Activated CD4-positive, CD25-positive, alpha-beta regulatory T cell (primary cell): ENCODE measurements around the gene MYO15B.
"Not testable (repeated sequence)": the region's sequence is repeated elsewhere in the genome, so short reads cannot be mapped to it uniquely, and the experiment has no call there.

ENCODE experiments used
- DNase-seq, 4 experiments: peaks; one replicate each; lab custom pipeline; 2025; lab: John Stamatoyannopoulos, UW

MYO15B gene

GRCh38 chr17:75575728-75576127, 11.9 kb upstream of the MYO15B start:
- no peak for DNase-seq

DNA sequence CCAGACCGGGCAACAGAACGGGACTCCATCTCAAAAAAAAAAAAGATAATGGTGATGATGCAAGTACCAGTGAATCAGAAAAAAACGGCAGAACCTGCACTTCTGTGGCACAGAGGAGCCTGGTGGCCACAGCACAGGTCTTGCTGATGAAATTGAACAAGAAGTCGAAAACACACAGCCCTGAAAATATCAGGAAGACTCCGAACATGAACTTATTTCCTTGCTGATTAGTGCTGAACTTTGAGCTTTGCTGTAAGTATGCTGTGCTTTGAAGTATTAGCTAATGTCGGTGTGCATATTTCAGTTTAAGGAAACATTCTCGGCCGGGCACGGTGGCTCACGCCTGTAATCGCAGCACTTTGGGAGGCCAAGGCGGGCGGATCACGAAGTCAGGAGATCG, 10.9 kb upstream of the MYO15B start:
- DNase-seq = no peak

- not testable (repeated sequence) for DNase-seq
Measured at GRCh38 chr17:75581121-75581725, 6.4 kb upstream of the MYO15B start.

GRCh38 chr17:75583197-75583596, 4.4 kb upstream of the MYO15B start:
- DNase-seq = not testable (repeated sequence)

DNA sequence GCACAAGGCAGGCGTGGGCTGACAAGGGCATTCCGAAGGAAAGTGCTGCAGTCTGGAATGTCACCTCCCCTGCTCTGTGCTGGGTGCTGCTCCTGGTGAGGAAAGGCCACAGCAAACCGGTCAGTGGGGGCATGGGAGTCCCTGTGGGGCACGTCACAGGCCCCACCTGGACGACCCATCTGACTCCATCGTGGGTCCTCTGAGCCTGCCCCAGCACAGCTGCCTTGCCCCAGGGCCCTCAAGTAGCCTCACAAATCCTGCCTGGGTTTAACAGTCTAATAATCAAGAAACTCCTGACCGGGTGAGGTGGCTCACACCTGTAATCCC, 2.8 kb upstream of the MYO15B start:
- no peak for DNase-seq

DNA sequence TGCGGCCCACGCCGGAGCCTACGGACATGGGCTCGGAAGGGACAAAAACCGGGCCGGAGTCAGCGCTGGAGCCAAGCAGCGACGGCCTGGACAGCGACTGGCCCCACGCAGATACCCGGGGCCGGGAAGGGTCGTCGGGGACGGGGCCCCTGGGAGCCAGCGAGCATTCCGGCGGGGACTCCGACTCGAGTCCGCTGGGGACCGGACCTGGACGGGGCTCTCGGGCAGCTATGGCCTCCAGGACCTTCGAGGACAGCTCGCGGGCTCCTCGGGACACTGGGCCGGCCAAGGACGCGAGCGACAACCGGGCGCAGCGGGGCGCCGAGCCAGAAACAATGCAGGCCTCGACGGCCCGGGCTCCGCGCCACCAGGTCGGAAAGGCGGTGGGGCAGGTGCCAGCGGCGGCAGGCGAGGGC, 1.0 kb downstream of the MYO15B start:
- peak in 1 of 4 experiments; percentile 31 for DNase-seq

GRCh38 chr17:75589012-75589918, 1.7 kb downstream of the MYO15B start:
- DNase-seq = peak; percentile 96 to 98 (median 96)

DNA sequence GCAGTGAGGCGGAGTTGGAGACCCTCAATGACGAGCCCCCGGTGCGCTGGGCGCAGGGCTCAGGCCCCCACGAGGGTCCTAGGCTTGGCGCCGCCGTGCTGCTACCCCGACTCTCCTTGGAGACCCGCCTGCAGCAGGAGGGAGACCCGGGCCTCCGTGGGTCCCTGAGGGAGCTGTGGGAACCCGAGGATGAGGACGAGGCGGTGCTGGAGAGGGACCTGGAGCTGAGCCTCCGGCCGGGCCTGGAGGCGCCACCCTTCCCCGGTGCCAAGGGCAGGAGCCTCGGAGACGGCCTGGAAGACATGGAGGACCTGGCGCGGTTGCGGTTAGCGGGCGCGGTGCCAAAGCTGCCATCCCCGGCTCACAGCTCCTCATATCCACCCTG, 2.3 kb downstream of the MYO15B start:
- DNase-seq = no peak

DNA sequence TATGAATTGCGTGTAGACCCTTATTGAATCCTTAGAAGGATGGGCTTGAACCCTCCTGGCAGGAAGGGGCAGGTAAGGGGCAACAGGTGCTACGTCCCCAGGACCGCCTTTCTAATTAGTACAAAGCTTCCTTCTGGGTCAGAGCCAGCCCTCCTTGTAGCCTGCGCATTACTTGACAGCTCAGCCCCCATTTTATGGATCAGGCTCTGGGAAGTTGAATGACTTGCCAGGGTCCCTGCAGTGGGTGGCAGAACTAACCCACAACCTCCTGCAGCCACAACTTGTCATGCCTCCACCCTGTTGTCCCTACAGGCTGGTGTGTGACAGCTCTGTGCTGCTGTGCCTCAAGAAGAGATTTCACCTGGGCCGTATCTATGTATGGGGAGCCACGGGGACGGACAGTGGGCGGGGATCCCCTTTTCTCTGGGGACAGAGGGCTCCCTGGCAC, 2.7 kb downstream of the MYO15B start:
- no peak for DNase-seq

- no peak for DNase-seq
Measured at GRCh38 chr17:75590849-75591721, 3.5 kb downstream of the MYO15B start.

- no peak for DNase-seq
Measured at GRCh38 chr17:75591722-75592302, 4.2 kb downstream of the MYO15B start.

- DNase-seq = no peak
Measured at GRCh38 chr17:75592348-75593020, 4.9 kb downstream of the MYO15B start.

GRCh38 chr17:75593430-75593829, 5.8 kb downstream of the MYO15B start:
- DNase-seq = not testable (repeated sequence)

GRCh38 chr17:75594499-75595283, 7.1 kb downstream of the MYO15B start:
- no peak for DNase-seq

DNA sequence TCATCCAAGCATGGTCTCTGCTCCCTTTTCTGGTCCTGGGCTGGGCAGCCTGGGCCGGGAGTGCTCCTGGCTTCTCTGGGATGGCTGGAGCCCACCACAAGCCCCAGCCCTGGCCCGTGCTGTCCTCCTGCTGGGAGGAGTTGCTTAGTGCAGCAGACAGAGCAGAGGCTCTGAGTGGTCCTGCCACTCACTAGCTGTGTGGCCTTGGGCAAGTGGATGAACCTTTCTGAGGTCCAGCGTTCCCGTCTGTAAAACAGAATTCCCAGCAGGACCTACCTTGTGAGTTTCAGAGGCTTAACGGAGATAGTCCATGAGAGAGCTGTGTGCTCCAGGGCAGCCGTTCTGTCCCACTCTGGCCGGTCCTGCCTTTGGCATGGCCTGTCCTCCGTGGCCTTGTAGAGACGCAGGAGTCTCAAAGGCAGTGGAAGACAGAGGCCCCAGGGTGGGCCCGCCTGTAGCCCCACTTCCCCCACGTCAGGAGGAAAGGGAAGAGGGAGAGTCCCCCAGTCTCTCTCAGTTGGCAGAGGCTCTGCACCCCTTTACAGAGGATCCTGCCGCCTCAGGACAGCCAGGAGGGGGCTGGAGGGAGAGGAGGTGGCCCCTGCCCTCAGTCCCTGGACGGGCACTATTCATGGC, 7.8 kb downstream of the MYO15B start:
- DNase-seq = no peak

- DNase-seq = no peak
Measured at GRCh38 chr17:75595920-75596313, 8.3 kb downstream of the MYO15B start.

- DNase-seq = no peak
Measured at GRCh38 chr17:75596320-75597087, 8.9 kb downstream of the MYO15B start.

GRCh38 chr17:75601057-75601987, 13.7 kb downstream of the MYO15B start:
- peak; percentile 20 to 60 (median 28) for DNase-seq
